ENCODE measurements around the gene GNAO1. TPM values are rescaled to one million over a fixed set of nuclear protein-coding genes. Genes with fewer than 3 reads are reported as not detected.

GNAO1 gene
- total RNA-seq, 4 donors from 2014 or later: 0.50 to 1.5 (median 0.66) TPM

- Histone ChIP-seq H3K27ac (no peak overlapping the region), H3K27me3 (peaks cover 0 to 33% (median 0%) of the 10 kb centered on the region in 4 donors), H3K9me3 (peaks cover 0 to 17% (median 0%) of the 10 kb centered on the region in 3 donors), H3K36me3 (no peaks in the 10 kb centered on the region), H3K4me3 (no peak overlapping the region), H3K4me1 (no peaks in the 10 kb centered on the region)
- WGBS, 2 donors: 66 to 88% methylated on average over 2 of the region's 2 CpGs
- TF ChIP-seq POLR2A (IDR thresholded peaks at IDR 0.05) (no peak), CTCF (IDR thresholded peaks at IDR 0.05) (no peak)
- DNase-seq: no peak
- intact Hi-C loops (cut with DNase I): no loop called here
Observed at GRCh38 chr16:56183266-56183665, 8.0 kb upstream of the GNAO1 start.

GRCh38 chr16:56190048-56190676, 1.1 kb upstream of the GNAO1 start:
- no peak for DNase-seq
- TF ChIP-seq POLR2A (IDR thresholded peaks at IDR 0.05) (no peak), CTCF (IDR thresholded peaks at IDR 0.05) (no peak)
- intact Hi-C loops (cut with DNase I): no loop called here
- WGBS, 2 donors: 5 to 13% methylated on average over 14 to 18 of the region's 18 CpGs
- peaks cover 0 to 96% (median 8%) of the 10 kb centered on the region in 4 donors for H3K27me3 ChIP-seq
- peaks cover 16 to 48% (median 22%) of the 10 kb centered on the region in 3 donors for H3K4me1 ChIP-seq
- H3K4me3 ChIP-seq: peak overlapping the region; percentile 34 to 77 (median 62)
- H3K27ac ChIP-seq: peak overlapping the region; percentile 64 to 87 (median 84)
- H3K9me3 ChIP-seq: no peaks in the 10 kb centered on the region
- H3K36me3 ChIP-seq: no peaks in the 10 kb centered on the region

GRCh38 chr16:56190677-56191155, 573 bp upstream of the GNAO1 start:
- peaks cover 0 to 98% (median 8%) of the 10 kb centered on the region in 4 donors for H3K27me3 ChIP-seq
- H3K36me3 ChIP-seq: no peaks in the 10 kb centered on the region
- no peak for DNase-seq
- 0% methylated on average over 9 of the region's 50 CpGs; no CpG with 5 or more reads in 1 of the 2 donors for WGBS, 2 donors
- no peaks in the 10 kb centered on the region for H3K9me3 ChIP-seq
- H3K4me3 ChIP-seq: peak overlapping the region; percentile 34 to 77 (median 62)
- H3K27ac ChIP-seq: peak overlapping the region; percentile 64 to 87 (median 84)
- intact Hi-C loops (cut with DNase I): no loop called here
- peaks cover 16 to 49% (median 22%) of the 10 kb centered on the region in 3 donors for H3K4me1 ChIP-seq
- peak in 1 of 4 donors; percentile 10 for TF ChIP-seq POLR2A (IDR thresholded peaks at IDR 0.05)
- no peak for TF ChIP-seq CTCF (IDR thresholded peaks at IDR 0.05)

GRCh38 chr16:56191835-56192634, 746 bp downstream of the GNAO1 start:
- DNase-seq: no peak
- WGBS, 2 donors: 0 to 4% methylated on average over 15 to 16 of the region's 46 CpGs
- Histone ChIP-seq H3K9me3 (no peaks in the 10 kb centered on the region), H3K27me3 (peaks cover 0 to 96% (median 8%) of the 10 kb centered on the region in 4 donors), H3K36me3 (no peaks in the 10 kb centered on the region), H3K27ac (peak overlapping the region; percentile 49 to 87 (median 84)), H3K4me3 (peak overlapping the region; percentile 45 to 77 (median 62)), H3K4me1 (peaks cover 16 to 49% (median 22%) of the 10 kb centered on the region in 3 donors)
- intact Hi-C loops (cut with DNase I): no loop called here
- TF ChIP-seq POLR2A (IDR thresholded peaks at IDR 0.05) (no peak), CTCF (IDR thresholded peaks at IDR 0.05) (no peak)

GRCh38 chr16:56192635-56192945, 1.3 kb downstream of the GNAO1 start:
- H3K36me3 ChIP-seq: no peaks in the 10 kb centered on the region

More at GRCh38 chr16:56192635-56192945, 1.3 kb downstream of the GNAO1 start:
- TF ChIP-seq POLR2A (IDR thresholded peaks at IDR 0.05) (no peak), CTCF (IDR thresholded peaks at IDR 0.05) (no peak)
- Histone ChIP-seq H3K27ac (no peak overlapping the region), H3K4me1 (peaks cover 16 to 49% (median 22%) of the 10 kb centered on the region in 3 donors), H3K27me3 (peaks cover 0 to 95% (median 8%) of the 10 kb centered on the region in 4 donors), H3K9me3 (no peaks in the 10 kb centered on the region), H3K4me3 (peak overlapping the region in 2 of 4 donors; percentile 61 to 64)
- intact Hi-C loops (cut with DNase I): no loop called here
- 15 to 18% methylated on average over 6 of the region's 6 CpGs for WGBS, 2 donors
- DNase-seq: no peak

Data from esophagus squamous epithelium (tissue), 5 donors.